DND-41 (cell line): ENCODE measurements around the gene SLC22A12.

Experiments
- EZH2 ChIP-seq: IDR thresholded peaks from 3 replicates; pipeline ENCODE4 v1.6.1; 2012; ENCODE audit warnings: borderline replicate concordance, low read depth, mild to moderate bottlenecking, moderate library complexity, low read length, inconsistent platforms; ENCODE audit not compliant: severe bottlenecking
- TF ChIP-seq, protein P1 (sequence below): IDR thresholded peaks from 2 replicates; pipeline ENCODE4 v1.5.1; 2012; ENCODE audit warnings: borderline replicate concordance, low read length, moderate library complexity, mild to moderate bottlenecking; ENCODE audit not compliant: poor library complexity, severe bottlenecking; ENCODE audit errors: extremely low read depth

DNA sequence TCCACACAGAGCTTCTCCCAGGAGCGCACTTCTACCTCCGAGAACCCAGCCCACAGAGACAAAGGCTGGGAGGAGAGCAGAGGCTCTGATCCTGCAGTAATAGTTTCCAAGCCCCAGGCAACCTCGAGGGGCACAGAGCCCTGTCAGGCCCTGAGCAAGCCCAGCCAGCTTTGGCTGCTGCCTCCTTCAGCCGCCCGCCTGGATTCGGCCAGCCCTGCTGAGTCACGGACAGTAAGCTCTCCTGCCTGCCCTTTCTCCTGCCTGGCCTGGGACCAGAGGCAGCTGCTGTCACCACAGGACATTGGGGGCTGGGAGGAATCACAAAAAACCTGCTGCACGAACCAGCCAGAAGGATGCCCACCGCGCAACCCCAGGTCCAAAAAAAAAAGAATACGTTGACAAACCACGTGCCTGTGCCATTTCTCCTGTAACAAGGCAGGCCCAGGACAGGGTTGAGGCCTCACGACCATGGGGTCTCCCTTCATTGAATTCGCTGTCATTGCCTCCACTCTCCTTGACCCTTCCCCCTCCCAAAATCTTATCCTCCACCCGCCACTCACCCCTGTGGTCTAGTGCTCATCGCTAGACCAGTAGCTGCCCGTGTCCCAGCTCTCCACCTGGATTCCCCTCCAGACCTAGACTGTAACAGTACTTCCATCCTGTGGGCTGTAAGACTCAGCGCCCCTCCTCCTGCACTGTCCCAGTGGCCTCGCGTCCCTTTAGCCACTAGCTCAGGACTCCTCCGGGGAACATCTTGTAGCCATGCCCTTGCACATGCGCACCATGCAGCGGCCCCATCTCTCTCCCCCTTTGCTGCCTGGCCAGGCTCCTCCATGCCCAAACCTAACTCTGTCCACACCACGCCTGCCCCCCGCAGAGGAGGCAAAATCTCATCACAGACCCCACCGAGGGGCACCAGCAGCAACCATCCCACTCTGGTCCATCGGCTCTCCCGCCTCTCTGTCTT is 7.4 kb upstream of the SLC22A12 start:
- TF ChIP-seq, protein P1, sequence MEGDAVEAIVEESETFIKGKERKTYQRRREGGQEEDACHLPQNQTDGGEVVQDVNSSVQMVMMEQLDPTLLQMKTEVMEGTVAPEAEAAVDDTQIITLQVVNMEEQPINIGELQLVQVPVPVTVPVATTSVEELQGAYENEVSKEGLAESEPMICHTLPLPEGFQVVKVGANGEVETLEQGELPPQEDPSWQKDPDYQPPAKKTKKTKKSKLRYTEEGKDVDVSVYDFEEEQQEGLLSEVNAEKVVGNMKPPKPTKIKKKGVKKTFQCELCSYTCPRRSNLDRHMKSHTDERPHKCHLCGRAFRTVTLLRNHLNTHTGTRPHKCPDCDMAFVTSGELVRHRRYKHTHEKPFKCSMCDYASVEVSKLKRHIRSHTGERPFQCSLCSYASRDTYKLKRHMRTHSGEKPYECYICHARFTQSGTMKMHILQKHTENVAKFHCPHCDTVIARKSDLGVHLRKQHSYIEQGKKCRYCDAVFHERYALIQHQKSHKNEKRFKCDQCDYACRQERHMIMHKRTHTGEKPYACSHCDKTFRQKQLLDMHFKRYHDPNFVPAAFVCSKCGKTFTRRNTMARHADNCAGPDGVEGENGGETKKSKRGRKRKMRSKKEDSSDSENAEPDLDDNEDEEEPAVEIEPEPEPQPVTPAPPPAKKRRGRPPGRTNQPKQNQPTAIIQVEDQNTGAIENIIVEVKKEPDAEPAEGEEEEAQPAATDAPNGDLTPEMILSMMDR = no peak
- TF ChIP-seq EZH2 = no peak
